ENCODE measurements around the gene SLC6A14. TPM values are rescaled to one million over a fixed set of nuclear protein-coding genes. Genes with fewer than 3 reads are reported as not detected.

SLC6A14 gene
- total RNA-seq, 4 donors from 2014 or later, result not detected

DNA sequence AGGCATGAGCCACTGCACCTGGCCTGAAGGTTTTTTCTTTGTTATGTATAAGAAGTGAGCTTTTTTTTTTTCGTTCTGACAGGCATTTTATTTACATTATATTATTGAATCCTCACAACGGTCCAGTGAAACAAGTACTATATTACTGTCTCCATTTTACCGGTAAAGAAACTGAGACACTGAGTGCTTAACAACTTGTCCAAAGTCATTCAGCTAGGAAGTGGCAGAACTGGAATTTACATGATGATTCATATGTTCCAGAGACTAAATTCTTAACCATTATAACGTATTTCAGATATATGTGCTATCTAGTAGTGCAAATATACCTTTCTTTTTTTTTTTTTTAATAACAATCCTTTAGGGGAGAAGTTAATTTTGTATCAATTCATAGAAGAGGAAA is 18.4 kb upstream of the SLC6A14 start:
- no peak overlapping the region for H3K27ac ChIP-seq
- 64 to 75% methylated on average over 4 of the region's 4 CpGs for WGBS, 2 donors

DNA sequence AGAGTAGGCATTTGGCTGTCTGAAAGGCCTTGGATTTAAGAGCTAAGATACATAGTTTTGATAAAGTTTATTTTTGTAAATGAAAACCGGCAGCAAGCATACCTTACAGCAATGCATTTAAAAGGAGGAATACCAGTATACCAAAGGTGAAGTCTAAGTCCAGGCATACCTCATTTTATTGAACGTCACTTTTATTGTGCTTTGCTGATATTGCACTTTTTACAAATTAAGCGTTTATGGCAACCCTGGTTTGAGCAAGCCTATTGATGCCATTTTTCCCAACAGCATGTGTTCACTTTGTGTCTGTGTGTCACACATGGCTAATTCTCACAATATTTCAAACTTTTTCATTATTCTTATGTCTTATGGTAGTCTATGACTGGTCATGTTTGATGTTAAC is 8.4 kb upstream of the SLC6A14 start:
- no peak for DNase-seq (ENCODE audit: low spot score in 2 of 2)
- peaks cover 0 to 4% of the 10 kb centered on the region in 2 donors for H3K27me3 ChIP-seq
- H3K4me3 ChIP-seq, result no peak overlapping the region
- H3K36me3 ChIP-seq, result no peaks in the 10 kb centered on the region
- no peaks in the 10 kb centered on the region for H3K9me3 ChIP-seq
- no peak overlapping the region for H3K27ac ChIP-seq
- WGBS, 2 donors, result 84 to 91% methylated on average over 3 of the region's 3 CpGs
- TF ChIP-seq, protein P1, sequence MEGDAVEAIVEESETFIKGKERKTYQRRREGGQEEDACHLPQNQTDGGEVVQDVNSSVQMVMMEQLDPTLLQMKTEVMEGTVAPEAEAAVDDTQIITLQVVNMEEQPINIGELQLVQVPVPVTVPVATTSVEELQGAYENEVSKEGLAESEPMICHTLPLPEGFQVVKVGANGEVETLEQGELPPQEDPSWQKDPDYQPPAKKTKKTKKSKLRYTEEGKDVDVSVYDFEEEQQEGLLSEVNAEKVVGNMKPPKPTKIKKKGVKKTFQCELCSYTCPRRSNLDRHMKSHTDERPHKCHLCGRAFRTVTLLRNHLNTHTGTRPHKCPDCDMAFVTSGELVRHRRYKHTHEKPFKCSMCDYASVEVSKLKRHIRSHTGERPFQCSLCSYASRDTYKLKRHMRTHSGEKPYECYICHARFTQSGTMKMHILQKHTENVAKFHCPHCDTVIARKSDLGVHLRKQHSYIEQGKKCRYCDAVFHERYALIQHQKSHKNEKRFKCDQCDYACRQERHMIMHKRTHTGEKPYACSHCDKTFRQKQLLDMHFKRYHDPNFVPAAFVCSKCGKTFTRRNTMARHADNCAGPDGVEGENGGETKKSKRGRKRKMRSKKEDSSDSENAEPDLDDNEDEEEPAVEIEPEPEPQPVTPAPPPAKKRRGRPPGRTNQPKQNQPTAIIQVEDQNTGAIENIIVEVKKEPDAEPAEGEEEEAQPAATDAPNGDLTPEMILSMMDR (IDR thresholded peaks at IDR 0.05), result no peak
- TF ChIP-seq EP300 (IDR thresholded peaks at IDR 0.05), result no peak
- no peak for TF ChIP-seq POLR2A (IDR thresholded peaks at IDR 0.05)
- no peaks in the 10 kb centered on the region for H3K4me1 ChIP-seq

More for the DNA sequence above, 18.4 kb upstream of the SLC6A14 start:
- H3K27me3 ChIP-seq, result no peaks in the 10 kb centered on the region
- TF ChIP-seq, protein P1 (IDR thresholded peaks at IDR 0.05), result no peak
- no peak for TF ChIP-seq EP300 (IDR thresholded peaks at IDR 0.05)
- no peak for TF ChIP-seq POLR2A (IDR thresholded peaks at IDR 0.05)
- no peak for DNase-seq (ENCODE audit: low spot score in 2 of 2)
- no peaks in the 10 kb centered on the region for H3K9me3 ChIP-seq
- H3K36me3 ChIP-seq, result no peaks in the 10 kb centered on the region
- H3K4me3 ChIP-seq, result no peak overlapping the region
- H3K4me1 ChIP-seq, result no peaks in the 10 kb centered on the region

DNA sequence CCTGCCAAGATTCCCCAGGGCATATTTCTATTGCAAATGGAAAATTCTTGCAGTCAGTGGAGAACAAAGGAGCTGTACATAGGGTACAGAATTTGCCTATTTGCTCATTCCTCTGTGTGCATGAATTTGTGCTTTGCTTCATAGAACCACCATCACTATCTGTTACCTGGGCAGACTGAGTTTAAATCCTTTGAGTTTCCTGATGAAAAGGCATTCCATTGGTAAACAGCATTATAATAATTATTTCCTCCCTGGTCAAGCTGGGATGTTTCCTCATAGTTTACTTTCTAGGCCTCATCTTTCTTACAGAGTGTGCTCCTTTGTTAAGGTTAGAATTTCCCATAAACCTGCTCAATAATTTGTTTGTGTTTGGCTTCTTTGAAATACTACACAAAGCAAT is 809 bp upstream of the SLC6A14 start:
- no peaks in the 10 kb centered on the region for H3K4me1 ChIP-seq
- no peak overlapping the region for H3K4me3 ChIP-seq
- TF ChIP-seq EP300 (IDR thresholded peaks at IDR 0.05), result no peak
- TF ChIP-seq, protein P1 (IDR thresholded peaks at IDR 0.05), result no peak
- peaks cover 0 to 7% of the 10 kb centered on the region in 2 donors for H3K27me3 ChIP-seq
- no peaks in the 10 kb centered on the region for H3K36me3 ChIP-seq
- H3K27ac ChIP-seq, result no peak overlapping the region
- no peak for DNase-seq (ENCODE audit: low spot score in 2 of 2)
- H3K9me3 ChIP-seq, result no peaks in the 10 kb centered on the region

DNA sequence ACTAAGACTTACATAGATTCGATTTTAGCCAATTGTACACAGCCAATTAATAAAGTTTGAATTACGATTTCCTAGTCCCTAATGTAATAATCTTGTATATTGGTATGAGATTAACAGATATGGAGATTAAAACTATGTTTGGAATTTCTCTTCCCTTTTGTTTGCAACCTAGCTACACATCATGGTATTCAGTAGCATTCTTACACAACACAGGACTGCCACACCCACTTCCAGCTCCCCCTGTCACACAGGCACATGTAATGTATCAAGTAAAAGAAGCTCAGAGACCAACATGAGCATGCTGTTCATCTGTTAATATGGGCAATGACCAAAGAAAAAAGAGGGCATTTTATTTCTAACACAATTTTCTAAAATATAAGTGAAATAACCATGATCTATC is 12.8 kb downstream of the SLC6A14 start:
- Histone ChIP-seq H3K27me3 (no peaks in the 10 kb centered on the region), H3K4me1 (no peaks in the 10 kb centered on the region), H3K36me3 (no peaks in the 10 kb centered on the region), H3K27ac (no peak overlapping the region), H3K9me3 (no peaks in the 10 kb centered on the region), H3K4me3 (no peak overlapping the region)
- WGBS, 2 donors, result 63 to 90% methylated on average over 2 of the region's 2 CpGs
- DNase-seq (ENCODE audit: low spot score in 2 of 2), result no peak
- TF ChIP-seq, protein P1 (IDR thresholded peaks at IDR 0.05), result no peak
- no peak for TF ChIP-seq POLR2A (IDR thresholded peaks at IDR 0.05)
- TF ChIP-seq EP300 (IDR thresholded peaks at IDR 0.05), result no peak

DNA sequence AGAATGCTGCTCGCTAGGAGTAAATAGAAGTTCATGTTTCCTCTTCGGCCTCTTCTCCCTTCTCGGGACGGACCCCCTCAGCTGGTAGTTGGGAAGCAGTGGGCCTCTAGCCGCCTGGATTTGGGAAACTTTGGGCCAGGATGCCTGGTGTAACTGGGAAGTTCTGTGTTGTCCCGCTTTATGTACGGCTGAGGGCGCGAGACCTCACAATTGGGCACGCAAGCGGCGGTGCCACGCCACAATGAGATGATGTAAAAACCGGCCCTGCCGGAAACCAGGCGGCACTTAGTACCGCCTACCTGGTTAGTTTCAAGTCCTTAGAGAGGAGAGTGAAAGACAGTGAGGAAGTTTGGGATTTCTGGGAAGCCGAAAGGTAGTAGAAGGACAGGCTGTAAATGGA is 26.4 kb downstream of the SLC6A14 start, which contains the start of gene CT83:
CT83 (minus strand) TSS at position 155 of the 400 bp plus-strand sequence; CDS start at position 35, 120 bp downstream.
- H3K27me3 ChIP-seq, result no peaks in the 10 kb centered on the region
- 79 to 96% methylated on average over 17 to 18 of the region's 18 CpGs for WGBS, 2 donors

More for the DNA sequence above, 26.4 kb downstream of the SLC6A14 start, which contains the start of gene CT83:
- TF ChIP-seq, protein P1 (IDR thresholded peaks at IDR 0.05), result no peak
- TF ChIP-seq POLR2A (IDR thresholded peaks at IDR 0.05) (no peak), EP300 (IDR thresholded peaks at IDR 0.05) (no peak)
- no peak within 1 kb of the TSS for H3K27ac ChIP-seq
- H3K4me3 ChIP-seq, result no peak within 1 kb of the TSS
- H3K4me1 ChIP-seq, result no peaks in the 10 kb centered on the region
- H3K9me3 ChIP-seq, result no peaks in the 10 kb centered on the region
- no peaks in the 10 kb centered on the region for H3K36me3 ChIP-seq
- no peak for DNase-seq (ENCODE audit: low spot score in 2 of 2)
